HL-60/S4 treated with phorbol 12-myristate 13-acetate at 8.2 ng/mL for 4 days and 3 days (cell line): ENCODE results near the gene INSR.
"Not testable (repeated sequence)": the region's sequence is repeated elsewhere in the genome, so short reads cannot be mapped to it uniquely, and the experiment has no call there.

Experiments
- in situ Hi-C: fragments of 300-500 bp; cut with MboI; formaldehyde crosslinking; loops from 2 replicates; pipeline ENCODE4 v1.15.0; 2022; ENCODE audit warnings: low sequenced_read_pairs

INSR gene

DNA sequence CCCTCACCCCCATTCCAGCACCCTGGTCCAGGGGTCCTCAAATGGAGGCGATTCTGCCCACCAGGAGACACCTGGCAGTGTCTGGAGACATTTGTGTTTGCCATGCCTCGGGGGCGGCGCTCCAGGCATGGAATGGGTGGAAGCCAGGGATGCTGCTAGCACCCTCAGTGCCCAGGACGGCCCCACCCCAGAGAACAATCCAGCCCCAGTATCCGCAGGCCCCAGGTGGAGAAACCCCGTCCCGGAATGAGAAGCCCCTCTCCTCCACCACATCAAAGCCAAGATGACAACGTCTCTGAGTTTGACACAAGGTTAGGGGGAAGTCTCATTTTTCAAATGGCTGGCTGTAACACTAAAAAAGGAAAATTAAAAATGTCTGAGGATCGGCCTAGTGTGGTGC lies 68.5 kb downstream of the INSR start:
- in situ Hi-C loops, result no loop called here

DNA sequence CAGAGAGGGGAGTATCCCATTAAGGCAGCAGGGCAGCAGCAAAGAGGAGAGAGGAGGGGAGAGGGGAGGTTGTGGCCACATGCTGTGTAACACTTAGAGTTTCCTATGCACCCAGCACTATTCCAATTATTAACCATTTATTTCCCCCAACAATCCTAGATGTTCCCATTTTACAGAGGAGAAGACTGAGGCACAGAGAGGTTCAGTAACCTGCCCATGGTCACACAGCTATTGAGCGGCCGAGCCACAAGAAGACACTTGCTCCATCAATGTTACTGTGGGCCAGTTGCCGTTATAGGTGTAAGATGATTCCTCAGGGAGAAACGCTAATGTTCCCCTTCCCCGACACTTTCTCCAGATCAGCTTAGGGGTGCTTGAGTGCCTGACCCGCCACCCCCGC lies 69.2 kb downstream of the INSR start:
- in situ Hi-C loops, result no loop called here

DNA sequence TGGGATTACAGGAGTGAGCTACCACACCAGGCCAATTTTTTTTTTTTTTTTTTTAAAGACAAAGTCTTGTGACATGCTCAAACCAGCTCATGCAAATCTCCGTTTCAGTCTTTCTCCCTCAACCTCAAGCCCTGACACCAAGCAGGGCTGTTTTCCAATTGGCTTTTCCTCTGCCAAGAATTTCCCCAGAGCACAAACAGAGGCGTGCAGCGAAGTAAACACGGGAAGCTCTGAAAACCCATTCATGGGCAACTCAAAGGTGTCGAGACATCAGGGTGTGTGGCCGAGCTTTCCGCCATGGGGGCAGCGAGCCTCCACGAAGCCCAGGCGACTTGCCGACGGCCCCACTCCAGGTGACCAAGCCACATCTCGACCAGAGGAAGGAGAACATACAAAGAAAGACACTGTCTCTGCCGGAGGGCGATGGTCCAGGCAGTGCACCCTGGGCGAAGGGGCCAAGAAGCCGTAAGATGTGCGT lies 70.0 kb downstream of the INSR start:
- in situ Hi-C loops, result no loop called here

DNA sequence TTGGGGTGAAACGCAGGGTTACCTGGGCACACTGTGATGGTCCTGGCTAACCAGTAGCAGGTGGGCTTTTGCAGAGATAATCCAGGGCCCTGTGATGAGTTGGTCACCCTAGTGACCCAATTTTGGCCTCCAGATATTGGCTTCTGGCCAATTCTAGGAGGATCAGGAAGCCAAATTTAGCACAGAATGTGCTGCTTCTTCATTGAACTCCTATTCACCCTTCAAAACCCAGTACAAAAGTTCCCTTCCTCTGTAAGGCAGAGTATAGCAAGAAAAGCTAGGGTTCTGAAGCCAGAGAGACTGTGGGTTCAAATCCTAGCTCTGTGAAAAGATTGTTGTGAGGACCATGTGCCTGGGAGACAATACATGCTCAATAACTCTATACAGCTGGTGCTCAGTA lies 70.8 kb downstream of the INSR start:
- in situ Hi-C loops, result no loop called here

DNA sequence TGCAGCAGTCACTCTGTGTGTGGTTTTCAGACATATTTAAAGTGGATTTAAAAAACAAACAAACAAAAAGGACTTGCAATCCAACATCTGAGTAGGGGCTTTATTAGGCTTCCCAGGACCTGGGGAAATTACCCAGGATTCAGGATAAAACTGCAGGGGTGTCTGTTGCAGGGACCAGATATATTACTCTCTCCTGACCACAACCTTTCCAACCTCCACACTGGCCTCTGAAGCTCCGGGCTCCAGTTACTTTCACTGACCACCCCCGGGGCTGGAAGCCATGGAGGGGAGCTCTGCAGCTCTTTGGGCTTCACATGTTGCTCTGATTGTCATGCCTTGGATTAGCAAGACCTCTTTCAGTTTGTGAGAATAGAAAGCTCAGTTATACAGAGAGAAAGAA lies 75.2 kb downstream of the INSR start:
- in situ Hi-C loops, result no loop called here

DNA sequence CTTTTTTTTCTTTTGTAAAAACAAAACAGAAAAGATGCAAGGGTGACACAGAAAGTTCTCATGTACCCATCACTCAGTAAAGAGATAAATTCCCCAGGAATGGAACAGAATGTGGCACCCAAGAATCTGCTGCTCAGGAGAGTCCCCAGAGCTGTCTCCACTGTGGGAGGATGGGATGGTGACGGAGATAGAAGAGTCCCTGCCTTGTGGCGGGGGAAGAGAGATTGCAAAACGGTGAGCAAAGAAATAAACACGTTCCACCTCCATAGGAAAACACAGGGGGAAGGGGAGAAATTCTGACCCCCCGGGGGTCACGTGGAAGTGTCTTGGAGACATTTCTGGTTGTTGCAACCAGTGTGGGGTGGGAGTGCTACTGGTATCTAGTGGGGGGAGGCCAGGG lies 76.4 kb downstream of the INSR start:
- in situ Hi-C loops, result no loop called here

DNA sequence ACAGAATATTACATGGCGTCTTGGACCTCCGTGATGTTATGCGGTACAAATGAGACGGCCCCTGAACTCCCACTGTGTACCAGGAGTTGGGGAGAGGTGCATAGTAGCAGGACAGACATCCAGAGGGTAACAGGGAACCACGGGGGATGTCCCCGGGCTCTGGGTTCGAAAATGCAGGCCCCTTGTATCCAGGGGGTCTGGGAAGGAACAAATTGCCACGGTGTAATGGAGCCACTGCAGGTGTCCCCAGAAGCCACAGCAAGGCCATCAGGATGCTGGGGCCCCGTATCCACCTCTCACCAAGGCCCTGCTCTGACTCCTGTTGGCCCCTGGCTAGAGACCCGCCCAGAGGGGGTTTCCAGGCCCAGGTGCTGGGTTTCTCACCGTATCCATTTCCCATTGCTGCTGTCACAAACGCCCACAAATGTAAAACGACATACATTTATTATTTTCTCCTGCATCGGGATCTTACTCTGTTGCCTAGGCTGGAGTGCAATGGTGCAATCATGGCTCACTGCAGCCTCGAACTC lies 77.8 kb downstream of the INSR start:
- in situ Hi-C loops, result no loop called here

DNA sequence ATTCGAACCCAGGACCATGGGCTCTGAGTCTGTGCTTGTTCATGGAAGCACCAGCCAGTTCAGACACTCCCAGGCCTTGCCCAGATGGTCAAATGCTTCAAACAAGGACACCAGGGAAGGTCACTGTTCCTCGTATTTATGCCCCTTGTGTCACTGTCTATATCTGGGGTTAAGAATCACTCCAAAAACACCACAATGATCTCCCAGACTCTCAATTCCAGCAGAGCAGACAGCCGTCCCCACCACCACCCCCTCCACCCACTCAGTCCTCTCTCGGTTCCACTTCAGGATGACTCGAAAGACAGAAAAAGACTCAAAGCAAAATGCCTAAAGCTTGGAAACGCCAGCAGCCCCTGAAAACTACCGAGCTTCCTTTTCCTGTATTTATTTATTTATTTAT lies 79.0 kb downstream of the INSR start:
- in situ Hi-C loops, result no loop called here

DNA sequence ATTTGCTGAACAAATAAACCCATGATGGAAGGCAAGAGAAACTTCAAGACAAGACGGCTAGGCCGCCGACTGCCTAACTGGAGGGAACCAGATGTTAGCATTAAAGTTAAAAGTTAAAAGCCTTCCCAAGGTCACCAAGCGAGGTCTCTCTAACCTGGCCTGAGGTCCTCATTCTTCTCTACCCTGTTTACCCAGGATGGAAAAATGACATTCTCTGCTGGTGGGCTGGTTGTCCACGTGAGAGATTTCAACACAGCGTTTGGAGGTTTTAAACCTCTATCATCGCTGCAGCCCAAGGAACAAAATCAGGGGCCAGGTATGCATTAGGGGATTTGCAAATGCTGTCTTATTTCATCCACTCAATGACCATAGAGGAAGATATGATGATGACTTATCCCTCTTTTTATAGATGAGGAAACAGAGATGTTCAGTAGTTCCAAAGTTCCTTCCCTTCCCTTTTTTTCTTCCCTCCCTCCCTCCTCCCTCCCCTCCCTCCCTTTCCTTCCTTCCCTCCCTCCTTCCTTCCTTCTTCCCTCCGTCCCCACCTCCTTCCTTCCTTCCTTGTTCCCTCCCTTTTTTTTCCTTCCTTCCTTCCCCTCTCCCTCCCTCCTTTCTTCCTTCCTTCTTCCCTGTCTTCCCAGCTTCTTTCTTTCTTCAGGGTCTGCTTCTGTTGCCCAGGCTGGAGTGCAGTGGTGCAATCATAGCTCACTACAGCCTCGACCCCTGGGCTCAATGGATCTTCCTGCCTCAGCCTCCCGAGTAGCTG lies 79.7 kb downstream of the INSR start:
- in situ Hi-C loops, result no loop called here

DNA sequence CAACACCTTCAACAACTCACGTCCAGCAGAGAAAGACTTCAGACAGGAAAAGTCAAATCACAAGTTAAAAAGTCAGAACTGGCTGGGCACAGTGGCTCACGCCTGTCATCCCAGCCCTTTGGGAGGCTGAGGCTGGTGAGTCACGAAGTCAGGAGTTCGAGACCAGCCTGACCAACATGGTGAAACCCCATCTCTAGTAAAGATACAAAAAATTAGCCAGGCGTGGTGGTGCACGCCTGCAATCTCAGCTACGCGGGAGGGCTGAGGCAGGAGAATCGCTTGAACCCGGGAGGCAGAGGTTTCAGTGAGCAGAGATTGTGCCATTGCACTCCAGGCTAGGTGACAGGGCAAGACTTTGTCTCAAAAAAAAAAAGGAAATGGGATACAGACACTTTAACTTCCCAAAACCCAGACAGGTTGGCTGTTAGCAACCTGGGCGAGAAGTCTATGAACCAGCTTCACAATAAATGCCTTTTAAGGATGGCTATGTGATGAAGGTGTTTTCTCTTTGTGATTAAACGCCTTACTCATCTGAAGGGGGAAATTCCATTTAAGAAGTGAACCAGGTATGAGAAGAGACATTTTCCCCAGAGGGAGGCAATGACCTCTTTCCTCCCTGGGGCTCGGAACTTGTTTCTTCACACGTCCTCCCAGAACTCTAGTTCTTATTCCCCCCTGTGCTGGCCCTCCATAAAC lies 80.4 kb downstream of the INSR start:
- in situ Hi-C loops, result no loop called here

DNA sequence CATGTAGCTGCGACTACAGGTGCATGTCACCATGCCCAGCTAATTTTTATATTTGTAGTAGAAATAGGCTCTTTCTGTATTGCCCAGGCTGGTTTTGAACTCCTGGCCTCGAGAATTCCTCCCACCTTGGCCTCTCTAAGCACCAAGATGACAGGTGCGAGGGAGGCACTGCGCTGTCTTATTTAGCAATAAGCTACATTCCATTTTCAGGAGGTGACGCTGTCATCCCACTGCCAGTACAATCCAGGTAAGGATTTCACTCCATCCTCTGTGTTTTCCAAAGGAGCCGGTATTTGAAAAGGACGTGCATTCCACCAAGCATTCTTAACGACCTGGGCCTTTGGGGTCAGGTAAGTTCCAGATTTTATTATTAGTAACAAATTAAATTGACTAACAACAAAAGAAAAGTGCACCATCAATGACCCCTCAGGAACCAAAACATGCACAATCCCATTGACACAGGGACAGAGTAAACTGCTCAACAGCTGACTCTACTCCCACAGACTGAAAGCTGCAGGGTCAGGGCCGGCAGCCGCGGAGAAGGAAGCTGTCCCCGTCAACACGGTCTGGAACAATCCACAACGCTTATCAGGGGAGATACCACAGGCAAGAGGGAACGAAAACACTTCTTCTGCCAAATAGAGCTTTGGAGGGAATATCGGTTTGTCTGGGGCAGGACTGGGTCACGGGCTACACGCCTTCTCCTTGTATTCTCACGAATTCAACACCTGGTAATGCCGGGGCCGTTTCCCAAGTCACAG lies 82.8 kb downstream of the INSR start:
- in situ Hi-C loops, result no loop called here

DNA sequence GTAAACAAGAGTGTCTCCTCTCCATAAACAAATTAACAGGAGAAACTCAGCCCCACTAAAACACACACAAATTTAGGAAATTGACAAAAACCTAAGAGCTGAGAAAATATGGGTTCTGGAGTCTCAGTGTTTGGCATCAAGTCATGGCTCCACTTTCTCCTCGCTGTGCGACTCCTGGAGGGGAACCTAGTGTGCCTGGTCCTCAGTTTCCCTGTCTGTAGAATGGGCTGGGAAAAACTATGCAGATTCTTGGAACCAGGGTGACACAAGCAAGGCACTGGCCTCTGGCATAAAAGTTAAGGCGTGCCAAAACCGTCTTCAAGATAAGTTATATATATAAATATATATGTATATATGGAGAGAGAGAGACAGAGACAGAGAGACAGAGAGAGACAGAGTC lies 83.9 kb downstream of the INSR start:
- in situ Hi-C loops, result no loop called here

DNA sequence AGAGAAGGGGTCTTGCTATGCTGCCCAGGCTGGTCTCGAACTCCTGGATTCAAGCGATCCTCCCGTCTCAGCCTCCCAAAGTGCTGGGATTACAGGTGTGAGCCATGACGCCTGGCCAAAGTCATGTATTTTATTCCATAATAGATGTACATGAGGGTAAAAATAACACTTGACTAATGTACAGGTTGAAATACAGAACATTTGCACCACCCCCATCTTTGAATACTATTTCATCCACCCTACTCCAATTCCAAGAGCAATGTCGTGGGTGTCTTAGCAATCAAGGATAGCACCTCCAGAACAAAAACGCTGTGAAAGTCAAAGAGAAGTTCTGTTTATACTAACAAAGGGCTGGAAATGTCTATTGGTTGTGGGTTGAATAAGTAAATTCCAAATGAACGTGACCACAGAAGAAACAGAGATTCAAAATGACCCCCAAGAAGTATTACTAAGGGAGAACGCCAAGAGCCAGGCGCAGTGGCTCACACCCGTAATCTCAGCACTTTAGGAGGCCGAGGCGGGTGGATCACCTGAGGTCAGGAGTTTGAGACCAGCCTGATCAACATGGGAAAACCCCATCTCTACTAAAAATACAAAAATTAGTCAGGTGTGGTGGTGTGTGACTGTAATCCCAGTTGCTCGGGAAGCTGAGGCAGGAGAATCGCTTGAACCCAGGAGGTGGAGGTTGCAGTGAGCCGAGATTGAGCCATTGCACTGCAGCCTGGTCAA lies 84.5 kb downstream of the INSR start:
- in situ Hi-C loops, result not testable (repeated sequence)

DNA sequence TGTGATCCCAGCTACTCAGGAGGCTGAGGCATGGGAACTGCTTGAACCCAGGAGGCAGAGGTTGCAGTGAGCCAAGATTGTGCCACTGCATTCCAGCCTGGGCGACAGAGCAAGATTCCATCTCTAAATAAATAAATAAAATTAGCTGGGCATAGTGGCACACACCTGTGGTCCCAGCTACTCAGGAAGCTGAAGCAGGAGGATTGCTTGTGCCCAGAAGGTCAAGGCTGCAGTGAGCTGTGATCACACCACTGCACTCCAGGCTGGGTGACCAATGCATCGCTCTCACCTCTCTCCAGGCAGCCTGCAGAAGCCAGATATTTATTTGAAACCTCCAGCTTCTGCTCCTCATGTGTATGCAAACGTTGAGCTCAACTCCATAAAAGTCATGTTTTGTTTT lies 85.2 kb downstream of the INSR start:
- in situ Hi-C loops, result not testable (repeated sequence)

DNA sequence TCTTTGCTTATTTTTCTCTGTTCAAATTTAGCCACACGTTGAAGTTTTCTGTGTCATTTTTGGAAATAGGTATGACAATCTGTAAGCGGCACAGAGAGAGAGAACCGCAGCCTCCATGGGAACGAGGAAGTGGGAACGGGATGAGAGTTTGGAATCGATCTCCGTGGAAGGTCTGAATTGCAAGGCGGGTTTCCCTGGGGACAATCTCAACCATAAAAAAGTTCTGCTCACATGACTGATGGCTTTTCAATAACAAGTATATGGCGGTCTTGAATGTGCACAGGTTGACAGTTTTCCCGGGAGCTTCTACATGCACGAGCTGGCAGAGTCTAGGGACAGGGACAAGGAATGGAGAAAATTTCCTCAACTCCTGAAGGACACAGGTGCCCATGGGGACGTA lies 90.9 kb downstream of the INSR start:
- in situ Hi-C loops, result no loop called here

DNA sequence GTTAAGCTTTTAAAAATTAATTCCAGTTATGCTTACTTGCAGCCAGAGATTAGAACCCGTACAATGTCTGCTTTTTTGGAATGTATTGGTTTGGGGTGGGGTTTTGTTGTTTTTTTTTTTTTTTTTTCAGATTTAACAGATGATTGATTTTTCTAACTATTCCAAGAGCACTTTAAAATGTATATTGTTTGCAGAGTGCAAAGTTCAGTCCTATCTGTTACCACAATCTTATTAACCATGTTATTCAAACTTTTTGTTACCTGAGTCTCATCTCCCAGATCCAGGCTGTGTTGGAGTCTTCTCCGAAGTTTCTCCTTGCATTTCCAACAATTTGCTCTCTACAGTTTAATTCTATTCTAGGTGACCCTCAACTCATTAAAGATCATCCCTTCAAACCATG lies 91.3 kb downstream of the INSR start:
- in situ Hi-C loops, result no loop called here

DNA sequence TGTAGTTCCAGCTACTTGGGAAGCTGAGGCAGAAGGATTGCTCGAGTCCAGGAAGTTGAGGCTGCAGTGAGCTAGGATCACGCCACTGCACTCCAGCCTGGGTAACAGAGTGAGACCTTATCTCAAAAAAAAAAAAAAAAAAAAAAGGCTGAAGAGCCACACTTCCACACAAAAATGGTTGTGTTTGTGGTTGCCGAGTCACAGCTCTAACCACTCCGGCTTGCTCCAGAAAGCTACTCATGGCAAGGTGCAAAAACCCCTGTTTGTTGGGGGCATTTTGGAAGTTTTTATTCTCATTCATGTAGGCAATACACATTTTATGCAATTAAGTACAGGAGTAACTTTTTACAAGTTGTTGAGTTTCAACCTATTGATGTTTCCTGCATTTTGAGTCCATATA lies 93.5 kb downstream of the INSR start:
- in situ Hi-C loops, result no loop called here

DNA sequence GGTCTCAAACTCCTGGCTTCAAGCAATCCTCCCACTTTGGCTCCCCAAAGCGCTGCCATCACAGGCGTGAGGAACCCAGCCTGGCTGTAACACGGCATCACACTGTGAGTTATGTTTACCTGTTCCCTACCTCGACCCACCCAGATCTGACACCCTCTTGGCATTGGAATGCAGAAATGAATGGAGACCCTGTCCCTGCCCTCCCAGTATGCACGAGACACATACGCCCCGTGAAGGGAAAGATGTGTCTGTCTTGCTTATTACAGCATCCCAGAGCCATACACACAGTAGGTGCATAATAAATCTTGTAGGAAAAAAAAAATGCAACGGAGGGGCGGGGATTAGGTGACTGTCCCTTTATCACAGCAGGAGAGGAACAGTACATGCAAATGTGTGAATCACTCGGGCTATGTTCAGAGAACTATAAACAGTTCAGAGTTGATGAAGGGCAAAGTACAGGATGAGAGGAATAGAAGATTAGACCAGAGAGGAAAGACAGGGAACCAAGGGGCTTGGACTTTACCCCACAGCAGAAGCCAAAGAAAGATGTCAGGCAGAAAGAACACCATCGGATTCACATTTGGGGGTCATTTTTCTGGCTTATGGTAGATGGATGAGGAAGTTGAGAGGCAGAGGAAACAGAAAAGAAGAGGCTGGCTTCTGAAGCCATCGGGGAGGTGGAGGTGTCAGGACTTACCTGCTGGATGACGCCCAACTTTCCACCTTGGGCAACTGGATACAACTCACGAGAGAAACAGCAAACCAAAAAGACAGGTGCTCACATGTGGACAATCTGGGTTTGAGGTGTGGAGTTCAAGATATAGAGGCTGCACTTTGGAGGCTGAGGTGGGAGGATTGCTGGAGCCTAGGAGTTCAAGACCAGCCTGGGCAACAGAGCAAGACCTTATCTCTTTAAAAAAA lies 94.3 kb downstream of the INSR start:
- in situ Hi-C loops, result loop anchor here (10.0 kb wide), 1 partner anchor 95 kb away; the partner anchor contains the start of gene INSR
